Lung microvascular endothelial cell (primary cell): ENCODE measurements around the gene CHID1. TPM values are rescaled to one million over a fixed set of nuclear protein-coding genes. Genes with fewer than 3 reads are reported as not detected.

ENCODE experiments used
- DNase-seq, 2 donors: peaks; one replicate each; pipeline versions ENCODE4 v3.0.0 to v3.0.0-alpha.2; 2010; ENCODE audit warnings: low read depth in 2 of 2
- total RNA-seq: library from RNA; depleted of rRNA; stranded (reverse); fragments of >200 nt; gene quantifications from 2 replicates; pipeline ENCODE4 v1.2.1, GENCODE V29; 2014

CHID1 gene
- total RNA-seq, 1 donor from 2014 or later, result 42.3 TPM

- DNase-seq, result no peak
Observed at GRCh38 chr11:837189-837989, 73.2 kb downstream of the CHID1 start.

DNA sequence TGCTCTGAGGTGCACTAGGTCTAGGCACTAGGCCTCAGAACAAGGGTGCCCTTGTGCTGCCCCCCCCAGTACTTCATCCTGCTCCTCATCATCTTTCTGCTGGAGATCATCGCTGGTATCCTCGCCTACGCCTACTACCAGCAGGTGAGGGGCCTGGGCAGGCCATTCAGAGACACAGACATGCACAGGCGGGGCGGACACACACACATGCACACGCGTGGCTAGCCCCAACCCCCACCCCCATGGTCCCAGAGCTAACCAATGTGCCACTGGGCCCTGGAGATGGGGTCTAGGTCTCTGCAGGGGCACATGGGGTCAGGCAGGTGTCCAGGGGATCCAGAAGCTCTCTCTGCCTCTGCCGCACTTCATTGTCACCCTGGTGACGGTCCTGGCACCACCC, 73.9 kb downstream of the CHID1 start:
- no peak for DNase-seq

DNA sequence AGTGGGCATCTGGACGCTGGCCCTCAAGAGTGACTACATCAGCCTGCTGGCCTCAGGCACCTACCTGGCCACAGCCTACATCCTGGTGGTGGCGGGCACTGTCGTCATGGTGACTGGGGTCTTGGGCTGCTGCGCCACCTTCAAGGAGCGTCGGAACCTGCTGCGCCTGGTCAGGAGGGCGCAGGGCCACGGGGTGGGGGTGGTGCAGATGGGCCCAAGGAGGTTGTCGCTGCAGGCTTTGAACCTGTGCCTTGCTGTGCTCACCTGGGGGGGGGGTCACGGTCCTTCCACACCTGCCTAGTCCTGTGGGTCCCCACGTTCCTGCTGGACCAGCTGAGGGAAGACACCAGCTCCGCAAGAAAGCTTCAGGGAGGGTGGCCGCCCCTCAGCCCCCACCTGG, 74.3 kb downstream of the CHID1 start:
- DNase-seq, result no peak

DNA sequence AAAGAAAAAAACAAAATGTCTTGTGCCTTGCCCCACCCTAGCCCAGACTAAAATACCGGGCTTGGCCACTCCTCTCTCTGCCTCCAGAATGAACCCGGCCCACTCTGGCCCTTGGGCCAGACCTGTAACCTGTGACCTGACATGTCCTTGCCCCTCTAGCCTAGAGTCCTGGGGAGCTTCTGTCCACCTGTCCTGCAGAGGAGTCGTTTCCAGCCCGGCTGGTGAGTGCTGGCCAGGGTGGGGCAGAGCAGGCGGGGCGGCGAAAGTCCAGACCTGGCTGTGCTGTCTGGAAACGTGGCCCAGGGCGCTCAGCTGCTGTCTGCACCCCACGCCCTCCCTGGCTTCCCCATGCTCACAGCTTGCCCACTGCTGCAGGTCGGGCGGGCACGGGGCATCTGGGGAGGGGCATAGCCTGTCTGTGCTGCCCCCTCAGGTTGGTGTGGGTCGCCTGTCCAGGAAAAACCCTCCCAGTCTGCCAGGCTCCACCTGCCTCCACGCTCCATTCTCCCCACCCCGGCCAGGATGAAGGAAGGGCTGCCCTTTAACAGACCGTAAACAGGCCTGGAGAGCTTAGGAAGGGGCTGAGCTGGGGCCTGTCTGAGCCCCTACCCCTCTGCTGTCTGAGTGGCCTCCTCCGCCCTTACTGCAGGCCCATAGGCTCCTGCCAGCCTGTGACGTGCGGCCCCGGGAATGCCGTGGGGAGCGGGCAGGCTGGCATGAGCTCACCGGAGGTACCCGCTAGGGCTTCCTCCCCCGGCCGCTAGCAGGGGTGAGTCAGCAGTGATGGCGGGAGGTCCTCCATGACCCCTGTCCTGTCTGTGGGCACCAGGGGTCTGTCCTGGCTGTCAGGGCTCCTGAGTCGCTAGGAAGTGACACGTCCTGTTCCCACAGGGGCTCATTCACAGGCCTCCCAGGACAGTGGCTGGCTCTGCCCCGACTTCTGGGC, 76.0 kb downstream of the CHID1 start:
- DNase-seq, result peak; percentile 82 to 83

DNA sequence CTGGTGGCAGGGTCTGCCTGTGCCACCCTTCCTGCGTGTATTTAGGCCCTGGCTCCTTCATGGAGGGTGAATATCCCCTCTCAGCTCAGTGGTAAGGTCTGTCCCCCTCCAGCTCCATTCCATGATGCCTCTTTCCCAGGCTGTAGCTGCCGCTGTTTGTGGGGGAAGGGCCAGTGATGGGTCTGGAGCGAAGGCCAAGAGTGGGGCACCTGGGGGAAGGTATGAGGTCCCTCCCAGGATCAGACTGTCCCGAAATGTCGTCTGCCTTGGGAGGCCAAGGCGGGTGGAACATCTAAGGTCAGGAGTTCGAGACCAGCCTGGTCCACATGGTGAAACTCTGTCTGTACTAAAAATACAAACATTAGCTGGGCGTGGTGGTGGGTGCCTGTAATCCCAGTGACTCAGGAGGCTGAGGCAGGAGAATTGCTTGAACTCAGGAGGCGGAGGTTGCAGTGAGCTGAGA, 76.7 kb downstream of the CHID1 start:
- no peak for DNase-seq

DNA sequence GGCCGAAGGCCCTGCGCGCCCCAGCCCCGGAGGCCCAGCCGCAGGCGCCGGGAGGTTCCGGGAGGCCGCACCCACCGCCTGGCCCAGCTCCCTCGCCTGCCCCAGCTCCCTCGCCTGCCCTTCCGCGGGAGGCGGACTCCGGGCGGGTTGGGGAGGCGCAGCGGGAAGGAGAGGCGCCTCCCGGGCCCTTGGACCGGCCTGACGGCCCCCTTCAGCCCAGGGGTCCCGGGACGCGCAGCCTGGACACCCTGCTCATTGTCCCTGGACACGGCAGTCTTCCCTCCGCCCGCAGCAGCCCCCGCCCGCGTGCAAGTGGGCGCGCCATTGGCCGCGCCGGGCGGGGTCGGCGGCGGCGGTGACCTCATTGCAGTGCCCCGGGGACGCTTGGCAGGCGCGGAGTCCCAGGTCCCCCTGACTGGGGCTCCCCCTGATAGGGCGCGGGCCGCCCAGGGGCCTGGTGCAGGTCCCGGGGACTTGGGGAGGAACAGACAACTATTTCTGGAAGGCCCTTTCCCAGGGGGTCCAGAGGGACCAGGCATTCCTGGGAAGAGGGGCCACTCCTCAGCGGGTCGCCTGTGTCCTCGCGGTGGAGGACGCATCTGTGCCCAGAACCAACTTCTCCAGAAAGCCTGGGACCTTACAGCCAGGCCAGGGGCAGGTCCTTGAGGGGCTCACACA, 77.4 kb downstream of the CHID1 start:
- DNase-seq, result peak; percentile 55 to 61

- DNase-seq, result peak; percentile 68 to 72
Observed at GRCh38 chr11:832529-833113, 78.0 kb downstream of the CHID1 start, which contains the start of gene CD151. TSS of gene CD151 (plus strand) at chr11:832952. CDS start at chr11:836070, 3,118 bp downstream.

DNA sequence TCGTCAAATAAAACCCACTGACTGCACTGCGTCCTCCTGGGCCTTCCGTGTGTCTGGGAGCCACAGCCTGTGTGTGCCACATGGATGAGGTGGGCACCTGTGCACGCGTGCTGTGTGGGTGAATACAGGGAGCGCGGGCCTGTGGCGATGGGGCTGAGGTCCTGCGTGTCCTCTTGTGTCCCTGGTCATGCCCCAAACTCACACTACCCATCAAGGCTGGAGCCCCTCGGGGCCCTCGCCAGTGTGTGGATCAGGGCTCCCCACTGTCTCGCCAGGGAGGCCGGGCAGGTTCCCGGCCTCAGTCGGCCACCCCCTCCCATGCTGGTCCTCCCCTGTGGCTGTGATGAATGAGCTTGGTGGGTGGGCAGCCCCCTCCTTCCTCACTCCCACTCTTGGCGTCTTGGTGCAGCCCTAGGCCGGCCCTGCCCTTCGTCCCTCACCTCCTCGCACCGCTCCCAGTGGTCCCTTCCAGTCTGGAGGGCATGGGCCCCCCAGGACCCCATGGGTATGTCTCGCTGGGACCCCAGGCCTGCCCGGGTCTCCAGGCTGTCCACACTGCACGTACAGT, 78.6 kb downstream of the CHID1 start:
- no peak for DNase-seq

DNA sequence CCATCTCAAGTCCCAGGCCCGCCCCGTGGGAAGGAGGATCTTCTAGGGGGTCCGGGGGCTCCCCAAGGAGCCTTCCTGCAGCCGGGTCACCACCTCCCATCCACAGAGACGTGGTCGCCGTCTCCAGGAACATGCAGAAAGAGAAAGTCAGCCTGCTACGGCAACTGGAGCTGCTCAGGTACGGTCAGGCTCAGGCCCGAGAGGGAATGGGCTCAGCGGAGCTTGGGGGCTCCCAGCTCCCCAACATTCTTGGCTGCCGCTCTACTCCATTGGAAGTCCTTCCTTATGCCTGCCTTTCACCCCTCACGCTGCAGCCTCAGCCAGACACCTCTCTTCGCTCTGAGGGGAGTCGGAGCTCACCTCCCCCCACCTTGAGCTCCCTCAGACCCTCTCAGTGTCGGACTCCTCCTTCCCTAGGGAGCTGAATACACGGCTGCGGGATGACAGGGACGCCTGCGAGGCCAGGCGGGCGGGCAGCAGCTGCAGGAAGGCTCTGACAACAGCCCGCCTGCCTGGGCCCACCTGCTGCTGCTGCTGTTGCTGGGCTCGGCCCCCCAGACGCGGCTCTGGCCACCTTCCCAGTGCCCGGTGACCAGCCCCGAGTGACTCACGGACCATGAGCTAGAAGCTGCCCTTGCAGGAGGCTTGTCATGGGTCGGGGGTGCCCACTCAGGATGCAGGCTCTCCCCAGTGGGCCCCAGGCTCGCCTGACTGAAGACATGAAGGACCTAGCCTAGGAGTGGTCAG, 79.3 kb downstream of the CHID1 start:
- peak in 1 of 2 donors; percentile 60 for DNase-seq

DNA sequence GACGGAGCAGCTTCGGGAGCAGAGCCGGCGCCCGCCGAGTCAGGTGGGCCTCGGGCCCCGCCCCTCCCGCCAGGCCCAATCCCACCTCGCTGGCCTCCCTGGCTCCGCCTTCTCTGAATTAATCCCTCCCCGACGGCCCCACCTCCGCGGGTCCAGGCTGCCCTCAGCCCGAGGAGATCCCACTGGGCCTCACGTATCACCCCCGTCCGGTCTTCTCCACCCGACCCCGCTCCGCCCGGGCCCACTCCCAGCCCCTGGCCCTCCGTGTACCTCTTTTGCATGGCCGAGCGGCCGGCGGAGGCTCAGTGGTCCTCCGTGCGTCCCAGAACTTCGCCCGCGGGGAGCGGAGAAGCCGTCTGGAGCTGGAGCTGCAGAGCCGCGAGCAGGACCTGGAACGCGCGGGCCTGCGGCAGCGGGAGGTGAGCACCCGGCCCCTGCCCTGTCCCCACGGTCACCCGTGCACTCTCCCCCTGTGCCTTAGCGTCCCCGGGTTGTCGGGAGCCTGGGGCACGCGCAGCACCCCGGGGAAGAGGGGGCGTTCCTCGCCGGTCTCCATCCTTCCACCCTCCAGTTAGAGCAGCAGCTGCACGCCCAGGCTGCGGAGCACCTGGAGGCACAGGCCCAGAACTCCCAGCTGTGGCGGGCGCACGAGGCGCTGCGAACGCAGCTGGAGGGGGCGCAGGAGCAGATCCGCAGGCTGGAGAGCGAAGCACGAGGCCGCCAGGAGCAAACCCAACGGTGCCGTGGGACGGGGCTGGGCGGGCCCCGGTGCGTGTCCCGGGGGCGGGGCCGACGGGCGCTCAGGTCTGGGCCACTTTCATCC, 80.1 kb downstream of the CHID1 start:
- DNase-seq, result peak; percentile 73 to 90

DNA sequence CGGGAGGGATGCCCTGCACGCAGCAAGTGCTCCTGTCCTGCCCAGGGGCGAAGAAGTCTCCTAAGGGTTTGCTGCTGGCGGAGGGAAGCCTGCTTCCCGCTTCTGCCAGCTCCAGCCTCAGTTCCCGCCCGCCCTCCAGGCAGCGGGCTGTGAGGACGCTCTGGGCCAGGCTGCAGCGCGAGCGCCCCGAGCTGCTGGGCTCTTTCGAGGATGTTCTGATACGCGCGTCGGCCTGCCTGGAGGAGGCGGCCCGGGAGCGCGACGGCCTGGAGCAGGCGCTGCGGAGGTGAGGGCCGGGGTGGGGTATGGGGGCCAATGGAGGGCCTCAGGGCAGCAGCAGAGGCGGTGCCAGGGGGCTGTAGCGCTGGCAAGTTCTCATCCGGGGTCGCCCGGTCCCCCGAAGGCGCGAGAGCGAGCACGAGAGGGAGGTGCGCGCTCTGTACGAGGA, 80.7 kb downstream of the CHID1 start:
- peak in 1 of 2 donors; percentile 48 for DNase-seq

DNA sequence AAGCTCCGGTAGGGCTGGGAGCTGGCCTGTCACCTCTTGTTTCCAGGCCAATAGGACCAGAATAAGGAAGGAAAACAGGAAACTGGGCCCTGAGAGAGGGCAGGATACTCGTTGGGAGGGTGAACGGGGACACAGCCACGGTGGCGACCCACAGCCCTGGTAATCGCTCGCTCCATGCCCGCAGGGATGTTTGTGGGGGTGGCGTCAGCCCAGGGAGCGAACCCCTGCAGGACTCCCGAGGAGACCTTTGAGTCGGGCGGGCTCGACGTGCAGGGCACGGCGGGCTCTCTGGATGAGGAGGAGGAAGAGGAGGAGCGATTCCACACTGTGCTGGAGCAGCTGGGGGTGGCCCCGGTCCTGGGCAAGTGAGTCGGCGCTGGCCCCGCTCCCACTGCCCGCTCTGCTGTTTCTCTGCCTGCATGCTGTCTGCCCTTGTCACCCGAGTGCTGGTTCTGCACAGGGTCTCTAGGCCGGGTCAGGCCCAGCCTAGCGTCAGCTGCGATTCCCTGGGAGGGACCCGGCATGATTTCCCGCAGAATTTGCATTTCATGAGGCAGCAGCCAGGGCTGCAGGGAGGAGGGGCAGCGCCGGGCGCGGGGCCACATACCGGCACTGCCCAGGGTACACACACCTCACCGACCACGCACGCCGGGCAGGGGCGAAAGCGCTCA, 81.3 kb downstream of the CHID1 start:
- DNase-seq, result peak; percentile 72 to 98

DNA sequence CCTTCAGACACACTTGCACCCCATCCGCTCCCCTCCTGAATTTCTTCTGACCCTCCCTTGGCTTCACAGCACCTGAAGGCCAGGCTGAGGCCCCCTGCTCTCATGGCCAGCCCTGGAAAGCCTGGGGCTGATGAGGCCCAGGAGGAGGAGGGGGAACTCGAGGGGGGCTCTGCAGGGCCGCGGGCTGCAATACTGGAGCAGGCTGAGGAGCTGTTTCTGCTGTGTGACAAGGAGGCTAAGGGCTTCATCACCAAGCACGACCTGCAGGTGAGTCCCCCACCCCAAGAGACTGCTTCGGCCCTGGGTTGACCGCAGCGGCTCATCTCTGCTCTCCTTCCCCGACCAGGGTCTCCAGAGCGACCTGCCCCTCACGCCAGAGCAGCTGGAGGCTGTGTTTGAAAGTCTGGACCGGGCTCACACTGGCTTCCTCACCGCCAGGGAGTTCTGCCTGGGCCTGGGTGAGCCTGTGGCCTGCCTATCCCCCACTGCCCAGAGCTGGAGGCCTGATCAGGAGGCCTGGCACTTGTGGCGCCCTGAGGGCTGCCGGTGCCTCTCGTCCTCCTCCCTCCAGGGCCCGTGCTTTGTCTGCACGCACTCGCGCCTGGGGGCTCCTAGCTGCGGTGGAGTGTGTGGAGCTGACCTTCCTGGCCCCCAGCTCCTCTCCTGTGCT, 82.0 kb downstream of the CHID1 start:
- no peak for DNase-seq

- no peak for DNase-seq
Observed at GRCh38 chr11:827897-828192, 82.8 kb downstream of the CHID1 start, which contains the start of gene CRACR2B. TSS of gene CRACR2B (plus strand) at chr11:827919. CDS start at chr11:828608, 689 bp downstream.

GRCh38 chr11:827146-827896, 83.3 kb downstream of the CHID1 start:
- no peak for DNase-seq

DNA sequence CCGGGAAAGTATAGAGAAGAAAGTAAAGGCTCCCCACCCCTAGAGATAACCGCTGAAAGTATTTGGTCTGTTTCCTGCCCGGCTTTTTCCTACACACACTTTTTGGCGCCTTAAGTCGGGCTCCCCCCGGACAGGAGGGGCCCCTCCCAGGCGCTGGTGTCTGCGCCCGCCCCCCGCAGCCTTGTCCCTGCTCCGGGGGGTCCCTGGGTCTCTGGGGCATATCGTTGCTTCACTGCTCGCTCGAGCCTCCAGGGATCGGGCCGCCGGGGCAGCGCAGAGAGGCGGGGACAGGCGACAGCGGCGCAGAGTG, 83.8 kb downstream of the CHID1 start:
- no peak for DNase-seq

GRCh38 chr11:826227-826621, 84.4 kb downstream of the CHID1 start:
- no peak for DNase-seq
